Liver (tissue), 9 donors: Measurements from ENCODE around the gene KIAA1614. TPM values are rescaled to one million over a fixed set of nuclear protein-coding genes. Genes with fewer than 3 reads are reported as not detected.

Experiments used
- DNase-seq: peaks from one replicate; pipeline ENCODE4 v3.0.0-alpha.2; 2017; ENCODE audit warnings: low spot score
- H3K27ac ChIP-seq, 2 donors: one replicate each; pipeline ENCODE4 v1.7.0; 2013; ENCODE audit warnings: inconsistent platforms in 2 of 2, low read length in 2 of 2, control low read depth in 1 of 2, low read depth in 1 of 2, mild to moderate bottlenecking in 1 of 2
- H3K27me3 ChIP-seq, 4 donors: one replicate each; pipeline versions ENCODE4 v1.6.1 to v1.7.0; 2013; ENCODE audit warnings: low read length in 3 of 4, inconsistent platforms in 1 of 4, mild to moderate bottlenecking in 1 of 4, moderate library complexity in 1 of 4; ENCODE audit not compliant: control insufficient read depth in 4 of 4, insufficient read depth in 4 of 4
- H3K36me3 ChIP-seq, 4 donors: one replicate each; pipeline versions ENCODE4 v1.6.1 to v1.7.0; 2013; ENCODE audit warnings: low read length in 3 of 4, mild to moderate bottlenecking in 3 of 4, low read depth in 1 of 4, moderate library complexity in 1 of 4; ENCODE audit not compliant: control insufficient read depth in 4 of 4, insufficient read depth in 3 of 4
- H3K4me1 ChIP-seq, 4 donors: one replicate each; pipeline versions ENCODE4 v1.6.1 to v1.7.0; 2013; ENCODE audit warnings: low read length in 3 of 4, mild to moderate bottlenecking in 3 of 4, moderate library complexity in 1 of 4; ENCODE audit not compliant: control insufficient read depth in 4 of 4, insufficient read depth in 4 of 4
- H3K4me3 ChIP-seq, 3 donors: one replicate each; pipeline versions ENCODE4 v1.6.1 to v1.7.0; 2013; ENCODE audit warnings: low read length in 3 of 3, control low read depth in 1 of 3, low read depth in 1 of 3, mild to moderate bottlenecking in 1 of 3
- H3K9ac ChIP-seq, 2 donors: one replicate each; pipeline ENCODE4 v1.7.0; 2013; ENCODE audit warnings: low read length in 2 of 2, mild to moderate bottlenecking in 2 of 2, moderate library complexity in 2 of 2, control low read depth in 1 of 2, low read depth in 1 of 2
- H3K9me3 ChIP-seq, 4 donors: one replicate each; pipeline versions ENCODE4 v1.6.1 to v1.7.0; 2013; ENCODE audit warnings: low read length in 3 of 4; ENCODE audit not compliant: control insufficient read depth in 4 of 4
- EGR1 ChIP-seq, 2 donors: IDR thresholded peaks; 2 replicates each; pipeline ENCODE4 v1.6.1; 2016 to 2018; ENCODE audit warnings: antibody characterized with exemption in 2 of 2, low read depth in 2 of 2
- FOXA1 ChIP-seq: IDR thresholded peaks from 2 replicates; pipeline ENCODE4 v1.6.1; 2016; ENCODE audit warnings: antibody characterized with exemption
- FOXA2 ChIP-seq: IDR thresholded peaks from 2 replicates; pipeline ENCODE4 v1.6.1; 2016; ENCODE audit warnings: antibody characterized with exemption
- GABPA ChIP-seq, 2 donors: IDR thresholded peaks in 1 of 2; conservative IDR thresholded peaks in 1 of 2; 2 replicates each; pipeline ENCODE4 v1.6.1; 2016; ENCODE audit warnings: antibody characterized with exemption in 2 of 2, mild to moderate bottlenecking in 1 of 2, moderate library complexity in 1 of 2
- HNF4A ChIP-seq, 2 donors: conservative IDR thresholded peaks; 2 replicates each; pipeline ENCODE4 v1.6.1; 2016; ENCODE audit warnings: antibody characterized with exemption in 2 of 2, mild to moderate bottlenecking in 2 of 2
- HNF4G ChIP-seq: IDR thresholded peaks from 2 replicates; pipeline ENCODE4 v1.6.1; 2016; ENCODE audit warnings: antibody characterized with exemption
- JUND ChIP-seq, 2 donors: IDR thresholded peaks; 2 replicates each; pipeline ENCODE4 v1.6.1; 2016; ENCODE audit warnings: antibody characterized with exemption in 2 of 2
- NR2F2 ChIP-seq: IDR thresholded peaks from 2 replicates; pipeline ENCODE4 v1.6.1; 2016; ENCODE audit warnings: antibody characterized with exemption
- RAD21 ChIP-seq, 2 donors: IDR thresholded peaks; 2 replicates each; pipeline ENCODE4 v1.6.1; 2016; ENCODE audit warnings: antibody characterized with exemption in 2 of 2, mild to moderate bottlenecking in 2 of 2
- RXRA ChIP-seq, 2 donors: IDR thresholded peaks; 2 replicates each; pipeline ENCODE4 v1.6.1; 2017 to 2018; ENCODE audit warnings: antibody characterized with exemption in 2 of 2, mild to moderate bottlenecking in 1 of 2
- SP1 ChIP-seq: IDR thresholded peaks from 2 replicates; pipeline ENCODE4 v1.6.1; 2018; ENCODE audit warnings: antibody characterized with exemption, mild to moderate bottlenecking
- TAF1 ChIP-seq: conservative IDR thresholded peaks from 2 replicates; pipeline ENCODE4 v1.6.1; 2016; ENCODE audit warnings: antibody characterized with exemption, mild to moderate bottlenecking
- YY1 ChIP-seq: IDR thresholded peaks from 2 replicates; pipeline ENCODE4 v1.6.1; 2016; ENCODE audit warnings: antibody characterized with exemption, mild to moderate bottlenecking
- WGBS: extraction: QIAGEN DNeasy Blood & Tissue Kit; methylation state at CpG from one replicate; pipeline ENCODE4 v1.1.7; 2013; 5-methylcytosine and 5-hydroxymethylcytosine counted together
- polyA plus RNA-seq, 2 donors: library from polyadenylated mRNA; stranded (reverse) in 1 of 2; unstranded in 1 of 2; fragments of 200-250 nt in 1 of 2; fragments of >200 nt in 1 of 2; fragmentation: Nextera tagmentation in 1 of 2; extraction: Ambion mirVana in 1 of 2; gene quantifications; one replicate each; pipeline versions ENCODE4 v1.2.1 to v1.2.3, GENCODE V29; 2013 to 2015
- total RNA-seq, 2 donors: library from RNA; depleted of rRNA; stranded (reverse); fragments of >200 nt; gene quantifications; one replicate each; pipeline ENCODE4 v1.2.3, GENCODE V29; 2014
- TF ChIP-seq, protein P1 (sequence below): IDR thresholded peaks from 2 replicates; pipeline ENCODE4 v1.6.1; 2016; ENCODE audit warnings: antibody characterized with exemption
- TF ChIP-seq, protein P2 (sequence below): IDR thresholded peaks from 2 replicates; pipeline ENCODE4 v1.6.1; 2016; ENCODE audit warnings: antibody characterized with exemption
- TF ChIP-seq, protein P3 (sequence below): IDR thresholded peaks from 2 replicates; pipeline ENCODE4 v1.6.1; 2016; ENCODE audit warnings: antibody characterized with exemption
- TF ChIP-seq, protein P4 (sequence below): fragments of 150-350 bp; IDR thresholded peaks from 2 replicates; pipeline ENCODE4 v1.5.1; 2017; ENCODE audit warnings: improper control_type of control experiment, low read depth, low read length; ENCODE audit not compliant: missing input control
- TF ChIP-seq, protein P5 (sequence below): IDR thresholded peaks from 2 replicates; pipeline ENCODE4 v1.6.1; 2016; ENCODE audit warnings: antibody characterized with exemption, mild to moderate bottlenecking
- donor health status: healthy.
- donor health status: healthy.
- donor health status: healthy.
- donor health status: healthy.
- donor health status: healthy.

Gene KIAA1614
- total and polyA plus RNA-seq, 4 donors, result 0.21 to 1.1 (median 0.40) TPM

DNA sequence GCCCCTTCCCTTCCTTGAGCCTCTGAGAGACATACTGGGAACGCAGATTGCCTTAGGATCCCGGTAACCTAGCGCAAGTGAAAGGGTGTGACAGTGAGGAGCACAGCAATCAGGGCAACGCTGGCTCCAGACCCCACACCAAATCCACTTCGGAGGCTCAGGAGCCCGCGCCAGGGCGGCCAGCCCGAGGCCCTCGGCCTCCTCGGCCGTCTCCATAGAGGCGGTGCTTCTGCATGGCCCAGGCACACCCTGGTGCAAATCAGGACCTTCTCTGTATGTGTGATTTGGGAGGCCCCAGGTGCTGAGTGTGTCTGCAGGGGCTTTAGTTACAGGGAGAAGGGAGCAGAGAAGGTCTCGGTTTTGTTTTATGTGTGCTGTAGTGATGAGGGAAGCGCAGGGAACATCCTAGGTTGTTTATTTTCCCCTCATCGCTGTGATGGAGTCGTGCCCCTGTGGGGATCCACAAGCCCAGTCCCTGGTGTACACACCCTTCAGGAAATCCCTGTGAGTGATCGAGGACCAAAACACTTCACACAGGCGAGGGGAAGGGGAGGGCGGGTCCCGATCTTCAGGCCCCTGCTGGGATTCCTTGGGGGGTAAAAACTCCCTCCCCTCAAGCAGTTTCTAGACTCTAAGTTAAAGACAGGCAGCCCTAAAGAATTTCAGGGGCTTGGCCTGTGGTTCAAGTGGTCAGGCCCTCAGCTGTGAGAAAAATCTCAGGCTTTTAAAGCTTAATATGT is 9.4 kb downstream of the KIAA1614 start (continued):
- TF ChIP-seq, protein P1, sequence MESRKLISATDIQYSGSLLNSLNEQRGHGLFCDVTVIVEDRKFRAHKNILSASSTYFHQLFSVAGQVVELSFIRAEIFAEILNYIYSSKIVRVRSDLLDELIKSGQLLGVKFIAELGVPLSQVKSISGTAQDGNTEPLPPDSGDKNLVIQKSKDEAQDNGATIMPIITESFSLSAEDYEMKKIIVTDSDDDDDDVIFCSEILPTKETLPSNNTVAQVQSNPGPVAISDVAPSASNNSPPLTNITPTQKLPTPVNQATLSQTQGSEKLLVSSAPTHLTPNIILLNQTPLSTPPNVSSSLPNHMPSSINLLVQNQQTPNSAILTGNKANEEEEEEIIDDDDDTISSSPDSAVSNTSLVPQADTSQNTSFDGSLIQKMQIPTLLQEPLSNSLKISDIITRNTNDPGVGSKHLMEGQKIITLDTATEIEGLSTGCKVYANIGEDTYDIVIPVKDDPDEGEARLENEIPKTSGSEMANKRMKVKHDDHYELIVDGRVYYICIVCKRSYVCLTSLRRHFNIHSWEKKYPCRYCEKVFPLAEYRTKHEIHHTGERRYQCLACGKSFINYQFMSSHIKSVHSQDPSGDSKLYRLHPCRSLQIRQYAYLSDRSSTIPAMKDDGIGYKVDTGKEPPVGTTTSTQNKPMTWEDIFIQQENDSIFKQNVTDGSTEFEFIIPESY, result no peak
- TF ChIP-seq SP1 (no peak), RAD21 (IDR thresholded peaks at IDR 0.05) (no peak), YY1 (no peak), EGR1 (IDR thresholded peaks at IDR 0.05; ENCODE audit: low read depth in 2 of 2) (no peak), JUND (IDR thresholded peaks at IDR 0.05) (no peak), FOXA2 (no peak), TAF1 (no peak), HNF4G (no peak)
- TF ChIP-seq, protein P2, sequence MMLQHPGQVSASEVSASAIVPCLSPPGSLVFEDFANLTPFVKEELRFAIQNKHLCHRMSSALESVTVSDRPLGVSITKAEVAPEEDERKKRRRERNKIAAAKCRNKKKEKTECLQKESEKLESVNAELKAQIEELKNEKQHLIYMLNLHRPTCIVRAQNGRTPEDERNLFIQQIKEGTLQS, result no peak
- TF ChIP-seq, protein P3, sequence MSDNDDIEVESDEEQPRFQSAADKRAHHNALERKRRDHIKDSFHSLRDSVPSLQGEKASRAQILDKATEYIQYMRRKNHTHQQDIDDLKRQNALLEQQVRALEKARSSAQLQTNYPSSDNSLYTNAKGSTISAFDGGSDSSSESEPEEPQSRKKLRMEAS, result no peak

DNA sequence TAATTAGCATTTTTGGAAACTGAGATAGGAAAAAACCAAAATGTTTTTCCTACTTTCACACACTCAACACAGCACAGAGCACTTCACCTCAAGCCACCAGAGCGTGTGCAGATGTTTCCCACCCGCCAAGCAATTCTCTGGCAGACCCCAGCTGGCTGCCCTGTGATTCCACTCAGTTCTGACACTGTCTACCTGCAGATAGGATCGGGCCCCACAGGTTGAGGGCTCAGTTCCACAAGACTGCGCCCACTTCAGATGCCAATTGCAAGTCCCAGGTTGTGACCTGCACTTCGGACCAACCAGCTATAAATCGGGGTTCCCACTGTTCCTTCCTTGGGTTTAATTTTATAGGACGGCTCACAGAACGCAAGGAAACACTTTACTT is 9.9 kb downstream of the KIAA1614 start:
- no peaks in the 10 kb centered on the region for H3K36me3 ChIP-seq
- TF ChIP-seq FOXA2 (no peak), TAF1 (no peak), HNF4A (conservative IDR thresholded peaks at IDR 0.05) (no peak), RAD21 (IDR thresholded peaks at IDR 0.05) (no peak), GABPA (IDR thresholded peaks at IDR 0.05 in 1 of 2, conservative IDR thresholded peaks at IDR 0.05 in 1 of 2) (no peak), SP1 (no peak), NR2F2 (no peak), YY1 (no peak), RXRA (IDR thresholded peaks at IDR 0.05) (no peak), JUND (IDR thresholded peaks at IDR 0.05) (no peak), FOXA1 (no peak), EGR1 (IDR thresholded peaks at IDR 0.05; ENCODE audit: low read depth in 2 of 2) (no peak), HNF4G (no peak)
- TF ChIP-seq, protein P4, sequence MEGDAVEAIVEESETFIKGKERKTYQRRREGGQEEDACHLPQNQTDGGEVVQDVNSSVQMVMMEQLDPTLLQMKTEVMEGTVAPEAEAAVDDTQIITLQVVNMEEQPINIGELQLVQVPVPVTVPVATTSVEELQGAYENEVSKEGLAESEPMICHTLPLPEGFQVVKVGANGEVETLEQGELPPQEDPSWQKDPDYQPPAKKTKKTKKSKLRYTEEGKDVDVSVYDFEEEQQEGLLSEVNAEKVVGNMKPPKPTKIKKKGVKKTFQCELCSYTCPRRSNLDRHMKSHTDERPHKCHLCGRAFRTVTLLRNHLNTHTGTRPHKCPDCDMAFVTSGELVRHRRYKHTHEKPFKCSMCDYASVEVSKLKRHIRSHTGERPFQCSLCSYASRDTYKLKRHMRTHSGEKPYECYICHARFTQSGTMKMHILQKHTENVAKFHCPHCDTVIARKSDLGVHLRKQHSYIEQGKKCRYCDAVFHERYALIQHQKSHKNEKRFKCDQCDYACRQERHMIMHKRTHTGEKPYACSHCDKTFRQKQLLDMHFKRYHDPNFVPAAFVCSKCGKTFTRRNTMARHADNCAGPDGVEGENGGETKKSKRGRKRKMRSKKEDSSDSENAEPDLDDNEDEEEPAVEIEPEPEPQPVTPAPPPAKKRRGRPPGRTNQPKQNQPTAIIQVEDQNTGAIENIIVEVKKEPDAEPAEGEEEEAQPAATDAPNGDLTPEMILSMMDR, result no peak
- TF ChIP-seq, protein P3, result no peak
- TF ChIP-seq, protein P2, result no peak
- TF ChIP-seq, protein P5, sequence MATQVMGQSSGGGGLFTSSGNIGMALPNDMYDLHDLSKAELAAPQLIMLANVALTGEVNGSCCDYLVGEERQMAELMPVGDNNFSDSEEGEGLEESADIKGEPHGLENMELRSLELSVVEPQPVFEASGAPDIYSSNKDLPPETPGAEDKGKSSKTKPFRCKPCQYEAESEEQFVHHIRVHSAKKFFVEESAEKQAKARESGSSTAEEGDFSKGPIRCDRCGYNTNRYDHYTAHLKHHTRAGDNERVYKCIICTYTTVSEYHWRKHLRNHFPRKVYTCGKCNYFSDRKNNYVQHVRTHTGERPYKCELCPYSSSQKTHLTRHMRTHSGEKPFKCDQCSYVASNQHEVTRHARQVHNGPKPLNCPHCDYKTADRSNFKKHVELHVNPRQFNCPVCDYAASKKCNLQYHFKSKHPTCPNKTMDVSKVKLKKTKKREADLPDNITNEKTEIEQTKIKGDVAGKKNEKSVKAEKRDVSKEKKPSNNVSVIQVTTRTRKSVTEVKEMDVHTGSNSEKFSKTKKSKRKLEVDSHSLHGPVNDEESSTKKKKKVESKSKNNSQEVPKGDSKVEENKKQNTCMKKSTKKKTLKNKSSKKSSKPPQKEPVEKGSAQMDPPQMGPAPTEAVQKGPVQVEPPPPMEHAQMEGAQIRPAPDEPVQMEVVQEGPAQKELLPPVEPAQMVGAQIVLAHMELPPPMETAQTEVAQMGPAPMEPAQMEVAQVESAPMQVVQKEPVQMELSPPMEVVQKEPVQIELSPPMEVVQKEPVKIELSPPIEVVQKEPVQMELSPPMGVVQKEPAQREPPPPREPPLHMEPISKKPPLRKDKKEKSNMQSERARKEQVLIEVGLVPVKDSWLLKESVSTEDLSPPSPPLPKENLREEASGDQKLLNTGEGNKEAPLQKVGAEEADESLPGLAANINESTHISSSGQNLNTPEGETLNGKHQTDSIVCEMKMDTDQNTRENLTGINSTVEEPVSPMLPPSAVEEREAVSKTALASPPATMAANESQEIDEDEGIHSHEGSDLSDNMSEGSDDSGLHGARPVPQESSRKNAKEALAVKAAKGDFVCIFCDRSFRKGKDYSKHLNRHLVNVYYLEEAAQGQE, result no peak
- TF ChIP-seq, protein P1, result no peak
- H3K27me3 ChIP-seq, result no peaks in the 10 kb centered on the region
- no peak overlapping the region for H3K9ac ChIP-seq
- WGBS, result 94% methylated on average over 8 of the region's 8 CpGs
- H3K9me3 ChIP-seq, result no peaks in the 10 kb centered on the region
- H3K27ac ChIP-seq, result no peak overlapping the region
- H3K4me1 ChIP-seq, result peaks cover 1 to 11% (median 4%) of the 10 kb centered on the region in 4 donors
- no peak for DNase-seq
- no peak overlapping the region for H3K4me3 ChIP-seq
